Right lobe of liver (tissue), 4 donors: ENCODE measurements around the gene MEGF9.
"Not testable (repeated sequence)": the region's sequence is repeated elsewhere in the genome, so short reads cannot be mapped to it uniquely, and the experiment has no call there.

ENCODE experiments used
- POLR2A ChIP-seq: fragments of 450-650 bp; IDR thresholded peaks from one replicate; pipeline ENCODE4 v1.6.1; 2017; ENCODE audit warnings: antibody characterized with exemption, mild to moderate bottlenecking
- TF ChIP-seq, protein P1 (sequence below), 4 donors: fragments of 200-600 bp in 3 of 4; fragments of 450-650 bp in 1 of 4; IDR thresholded peaks; one replicate each; pipeline versions ENCODE4 v1.5.1 to v1.8.0; 2016 to 2022; ENCODE audit warnings: antibody characterized with exemption in 4 of 4, mild to moderate bottlenecking in 2 of 4
- donor health status: DM: no; HTN: no; CAD: no.
- donor health status: DM: no; HTN: no; CAD: no.
- donor health status: DM: no; HTN: yes; CAD: no.

DNA sequence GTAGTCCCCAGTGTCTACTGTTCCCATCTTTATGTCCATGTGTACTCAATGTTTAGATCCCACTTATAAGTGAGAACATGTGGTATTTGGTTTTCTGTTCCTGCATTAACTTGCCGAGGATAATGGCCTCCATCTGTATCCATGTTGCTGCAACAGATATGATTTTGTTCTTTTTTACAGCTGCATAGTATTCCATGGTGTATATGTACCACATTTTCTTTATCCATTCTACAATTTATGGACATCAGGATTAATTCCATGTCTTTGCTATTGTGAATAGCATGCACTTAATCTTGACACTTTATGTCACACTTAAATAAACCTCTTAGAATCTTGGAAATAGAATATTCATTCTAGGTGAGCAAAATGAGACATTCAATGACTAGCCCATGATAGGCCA is 73.4 kb downstream of the MEGF9 start:
- not testable (repeated sequence) for TF ChIP-seq POLR2A
- TF ChIP-seq, protein P1, sequence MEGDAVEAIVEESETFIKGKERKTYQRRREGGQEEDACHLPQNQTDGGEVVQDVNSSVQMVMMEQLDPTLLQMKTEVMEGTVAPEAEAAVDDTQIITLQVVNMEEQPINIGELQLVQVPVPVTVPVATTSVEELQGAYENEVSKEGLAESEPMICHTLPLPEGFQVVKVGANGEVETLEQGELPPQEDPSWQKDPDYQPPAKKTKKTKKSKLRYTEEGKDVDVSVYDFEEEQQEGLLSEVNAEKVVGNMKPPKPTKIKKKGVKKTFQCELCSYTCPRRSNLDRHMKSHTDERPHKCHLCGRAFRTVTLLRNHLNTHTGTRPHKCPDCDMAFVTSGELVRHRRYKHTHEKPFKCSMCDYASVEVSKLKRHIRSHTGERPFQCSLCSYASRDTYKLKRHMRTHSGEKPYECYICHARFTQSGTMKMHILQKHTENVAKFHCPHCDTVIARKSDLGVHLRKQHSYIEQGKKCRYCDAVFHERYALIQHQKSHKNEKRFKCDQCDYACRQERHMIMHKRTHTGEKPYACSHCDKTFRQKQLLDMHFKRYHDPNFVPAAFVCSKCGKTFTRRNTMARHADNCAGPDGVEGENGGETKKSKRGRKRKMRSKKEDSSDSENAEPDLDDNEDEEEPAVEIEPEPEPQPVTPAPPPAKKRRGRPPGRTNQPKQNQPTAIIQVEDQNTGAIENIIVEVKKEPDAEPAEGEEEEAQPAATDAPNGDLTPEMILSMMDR (IDR thresholded peaks at IDR 0.05), result not testable (repeated sequence)
